ENCODE results near the gene EPS8L2. TPM values are rescaled to one million over a fixed set of nuclear protein-coding genes. Genes with fewer than 3 reads are reported as not detected.

Gene EPS8L2
- total RNA-seq, 1 donor from 2014 or later: 129 TPM

DNA sequence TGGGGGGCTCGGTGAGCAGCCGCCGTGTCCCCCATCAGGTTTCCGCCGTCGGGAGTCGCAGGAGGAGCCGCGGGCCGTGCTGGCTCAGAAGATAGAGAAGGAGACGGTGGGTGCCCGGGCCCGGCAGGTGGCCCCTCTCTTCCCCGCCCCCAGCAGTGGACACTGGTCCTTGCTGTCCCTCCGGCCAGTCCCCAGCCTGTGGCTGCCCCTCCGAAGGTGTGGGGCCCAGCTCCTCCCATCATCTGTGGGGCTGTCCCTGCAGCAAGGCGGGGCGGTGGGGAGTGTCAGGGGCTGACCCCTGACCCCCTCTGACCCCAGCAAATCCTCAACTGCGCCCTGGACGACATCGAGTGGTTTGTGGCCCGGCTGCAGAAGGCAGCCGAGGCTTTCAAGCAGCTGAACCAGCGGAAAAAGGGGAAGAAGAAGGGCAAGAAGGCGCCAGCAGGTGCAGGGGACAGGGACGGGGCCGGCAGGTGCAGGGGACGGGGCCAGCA, 15.3 kb downstream of the EPS8L2 start:
- Histone ChIP-seq H3K4me1 (ENCODE audit: insufficient read depth, low read length) (peaks cover under 1% of the 10 kb centered on the region), H2AFZ (ENCODE audit: low read depth, low read length) (no peak overlapping the region), H3K9ac (ENCODE audit: low read length) (no peak overlapping the region), H3K27me3 (ENCODE audit: insufficient read depth, low read length) (peaks cover 5% of the 10 kb centered on the region), H3K4me3 (ENCODE audit: insufficient read depth, low read depth, low read length) (no peak overlapping the region), H3K79me2 (ENCODE audit: insufficient read depth, low read length) (no peaks in the 10 kb centered on the region), H3K9me3 (ENCODE audit: insufficient read depth, low read depth, low read length) (no peaks in the 10 kb centered on the region), H3K27ac (ENCODE audit: low read depth, low read length) (no peak overlapping the region), H3K4me2 (ENCODE audit: low read length) (peak overlapping the region; percentile 22), H3K36me3 (ENCODE audit: insufficient read depth, low read length) (no peaks in the 10 kb centered on the region), H4K20me1 (ENCODE audit: insufficient read depth, low read length) (peaks cover 57% of the 10 kb centered on the region)
- Mint-ChIP-seq H3K27ac (ENCODE audit: unreplicated experiment) (no peak overlapping the region), H3K36me3 (ENCODE audit: low read depth, unreplicated experiment) (peaks cover 11% of the 10 kb centered on the region), H3K9me3 (ENCODE audit: unreplicated experiment) (no peaks in the 10 kb centered on the region), H3K4me1 (ENCODE audit: low read depth, unreplicated experiment) (no peaks in the 10 kb centered on the region), H3K27me3 (ENCODE audit: low read depth, unreplicated experiment) (peaks cover 4% of the 10 kb centered on the region), H3K4me3 (ENCODE audit: unreplicated experiment) (no peak overlapping the region)
- FAIRE-seq (no peak), DNase-seq (ENCODE audit: low read depth) (no peak)
- no peak for TF ChIP-seq CTCF (IDR thresholded peaks at IDR 0.05; ENCODE audit: insufficient read depth, low read depth, low read length)
- TF ChIP-seq EZH2 (IDR thresholded peaks at IDR 0.05; ENCODE audit: insufficient read depth, low read length): peak; percentile 29

DNA sequence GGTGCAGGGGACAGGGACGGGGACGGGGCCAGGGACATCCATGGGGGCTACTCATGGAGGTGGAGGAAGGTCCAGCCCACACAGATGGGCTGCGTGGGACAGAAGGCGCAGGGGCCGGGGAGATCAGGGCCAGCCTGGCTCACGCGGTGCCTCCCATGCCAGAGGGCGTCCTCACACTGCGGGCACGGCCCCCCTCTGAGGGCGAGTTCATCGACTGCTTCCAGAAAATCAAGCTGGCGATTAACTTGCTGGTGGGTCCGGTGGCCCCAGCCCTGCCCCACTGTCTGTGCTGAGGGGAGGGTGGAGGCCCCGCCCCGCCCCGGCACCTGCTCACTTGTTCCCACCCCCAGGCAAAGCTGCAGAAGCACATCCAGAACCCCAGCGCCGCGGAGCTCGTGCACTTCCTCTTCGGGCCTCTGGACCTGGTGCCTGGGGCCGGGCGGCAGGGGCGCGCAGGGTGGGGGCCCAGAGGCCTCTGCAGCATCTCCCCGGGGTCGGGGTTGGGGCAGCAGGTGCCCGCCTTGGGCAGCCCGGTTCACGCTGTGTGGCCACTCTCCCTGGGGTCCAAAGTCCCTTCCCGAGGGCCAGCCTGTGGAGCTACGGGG, 15.8 kb downstream of the EPS8L2 start:
- H3K4me1 Mint-ChIP-seq (ENCODE audit: low read depth, unreplicated experiment): no peaks in the 10 kb centered on the region
- Histone ChIP-seq H3K27me3 (ENCODE audit: insufficient read depth, low read length) (peaks cover 5% of the 10 kb centered on the region), H3K4me3 (ENCODE audit: insufficient read depth, low read depth, low read length) (no peak overlapping the region), H2AFZ (ENCODE audit: low read depth, low read length) (no peak overlapping the region), H4K20me1 (ENCODE audit: insufficient read depth, low read length) (peaks cover 56% of the 10 kb centered on the region), H3K27ac (ENCODE audit: low read depth, low read length) (no peak overlapping the region), H3K79me2 (ENCODE audit: insufficient read depth, low read length) (no peaks in the 10 kb centered on the region), H3K4me1 (ENCODE audit: insufficient read depth, low read length) (peaks cover 6% of the 10 kb centered on the region), H3K9ac (ENCODE audit: low read length) (no peak overlapping the region), H3K9me3 (ENCODE audit: insufficient read depth, low read depth, low read length) (no peaks in the 10 kb centered on the region), H3K4me2 (ENCODE audit: low read length) (no peak overlapping the region), H3K36me3 (ENCODE audit: insufficient read depth, low read length) (no peaks in the 10 kb centered on the region)
- DNase-seq (ENCODE audit: low read depth) (no peak), FAIRE-seq (no peak)
- peaks cover 7% of the 10 kb centered on the region for H3K36me3 Mint-ChIP-seq (ENCODE audit: low read depth, unreplicated experiment)
- no peak for TF ChIP-seq CTCF (IDR thresholded peaks at IDR 0.05; ENCODE audit: insufficient read depth, low read depth, low read length)
- peak; percentile 6 for TF ChIP-seq EZH2 (IDR thresholded peaks at IDR 0.05; ENCODE audit: insufficient read depth, low read length)
- H3K27ac Mint-ChIP-seq (ENCODE audit: unreplicated experiment): no peak overlapping the region
- no peaks in the 10 kb centered on the region for H3K9me3 Mint-ChIP-seq (ENCODE audit: unreplicated experiment)
- peaks cover 4% of the 10 kb centered on the region for H3K27me3 Mint-ChIP-seq (ENCODE audit: low read depth, unreplicated experiment)
- no peak overlapping the region for H3K4me3 Mint-ChIP-seq (ENCODE audit: unreplicated experiment)

GRCh38 chr11:722346-722811, 16.3 kb downstream of the EPS8L2 start:
- H3K4me3 ChIP-seq (ENCODE audit: insufficient read depth, low read depth, low read length): no peak overlapping the region
- H2AFZ ChIP-seq (ENCODE audit: low read depth, low read length): no peak overlapping the region
- H3K4me3 Mint-ChIP-seq (ENCODE audit: unreplicated experiment): no peak overlapping the region
- TF ChIP-seq CTCF (IDR thresholded peaks at IDR 0.05; ENCODE audit: insufficient read depth, low read depth, low read length) (no peak), EZH2 (IDR thresholded peaks at IDR 0.05; ENCODE audit: insufficient read depth, low read length) (no peak)
- peaks cover 5% of the 10 kb centered on the region for H3K27me3 ChIP-seq (ENCODE audit: insufficient read depth, low read length)
- no peak for DNase-seq (ENCODE audit: low read depth)
- H3K9ac ChIP-seq (ENCODE audit: low read length): no peak overlapping the region
- FAIRE-seq: no peak
- no peaks in the 10 kb centered on the region for H3K36me3 ChIP-seq (ENCODE audit: insufficient read depth, low read length)
- H3K9me3 ChIP-seq (ENCODE audit: insufficient read depth, low read depth, low read length): no peaks in the 10 kb centered on the region
- no peaks in the 10 kb centered on the region for H3K79me2 ChIP-seq (ENCODE audit: insufficient read depth, low read length)
- no peak overlapping the region for H3K27ac ChIP-seq (ENCODE audit: low read depth, low read length)
- no peaks in the 10 kb centered on the region for H3K4me1 Mint-ChIP-seq (ENCODE audit: low read depth, unreplicated experiment)
- H4K20me1 ChIP-seq (ENCODE audit: insufficient read depth, low read length): peaks cover 55% of the 10 kb centered on the region
- H3K27ac Mint-ChIP-seq (ENCODE audit: unreplicated experiment): no peak overlapping the region
- peaks cover 4% of the 10 kb centered on the region for H3K27me3 Mint-ChIP-seq (ENCODE audit: low read depth, unreplicated experiment)
- H3K9me3 Mint-ChIP-seq (ENCODE audit: unreplicated experiment): no peaks in the 10 kb centered on the region
- H3K4me2 ChIP-seq (ENCODE audit: low read length): no peak overlapping the region
- H3K4me1 ChIP-seq (ENCODE audit: insufficient read depth, low read length): peaks cover 9% of the 10 kb centered on the region
- peaks cover 7% of the 10 kb centered on the region for H3K36me3 Mint-ChIP-seq (ENCODE audit: low read depth, unreplicated experiment)

Data from astrocyte (in vitro differentiated cells and primary cell).